Measurements from ENCODE around the gene NOX4. TPM values are rescaled to one million over a fixed set of nuclear protein-coding genes. Genes with fewer than 3 reads are reported as not detected.
A peak's percentile ranks its signal among the peaks of the same experiment; 100 is the strongest.

NOX4 gene
- total RNA-seq (2021): 2.3 and 3.0 TPM in 2 replicates
- long read RNA-seq, partial matches to known transcripts: 3 of 15 reads
- long read RNA-seq, other reads (novel, unspliced or antisense): 8 of 15 reads

- no peak for TF ChIP-seq CTCF (conservative IDR thresholded peaks at IDR 0.05)
- no CpG with 5 or more reads among the region's 51 CpGs for WGBS (ENCODE audit: extremely low coverage, insufficient read length, low lambda C conversion rate)
- no peaks in the 10 kb centered on the region; the same call in 1 of the 2 replicates for H3K27me3 Mint-ChIP-seq (ENCODE audit: low read depth)
- Histone ChIP-seq H3K18ac (ENCODE audit: insufficient read length, low read depth, low read length) (peak within 1 kb of the TSS; percentile 87), H2BK120ac (ENCODE audit: low read depth, low read length, poor library complexity, severe bottlenecking) (no peak within 1 kb of the TSS), H4K5ac (ENCODE audit: insufficient read length, low read depth, low read length) (peak within 1 kb of the TSS; percentile 9), H3K79me2 (ENCODE audit: insufficient read depth, low read length) (no peaks in the 10 kb centered on the region), H3K9me3 (ENCODE audit: control insufficient read depth, low read depth, low read length) (no peaks in the 10 kb centered on the region), H2BK12ac (ENCODE audit: insufficient read length, low read depth, low read length) (no peak within 1 kb of the TSS), H3K27me3 (ENCODE audit: insufficient read depth, low read length) (no peaks in the 10 kb centered on the region), H3K14ac (ENCODE audit: insufficient read depth, low read length) (peak within 1 kb of the TSS; percentile 91), H3K9ac (ENCODE audit: extremely low read depth, insufficient read length, low read length) (peak within 1 kb of the TSS; percentile 55), H3K4me1 (ENCODE audit: insufficient read depth, low read length) (no peaks in the 10 kb centered on the region), H3K27ac (ENCODE audit: insufficient read length, low read depth, low read length) (no peak within 1 kb of the TSS), H3K4me2 (ENCODE audit: insufficient read depth, insufficient read length, low read length) (peak within 1 kb of the TSS; percentile 80), H2BK20ac (ENCODE audit: low read depth, low read length, poor library complexity, severe bottlenecking) (no peak within 1 kb of the TSS), H3K23ac (ENCODE audit: insufficient read length, low read depth, low read length) (no peak within 1 kb of the TSS), H4K91ac (ENCODE audit: insufficient read length, low read depth, low read length) (no peak within 1 kb of the TSS), H3K56ac (ENCODE audit: insufficient read length, low read depth, low read length) (no peak within 1 kb of the TSS), H2AFZ (ENCODE audit: low read length) (peak within 1 kb of the TSS; percentile 78), H4K8ac (replicated peaks; ENCODE audit: insufficient read length, low read depth, low read length) (no peak within 1 kb of the TSS), H2BK5ac (ENCODE audit: insufficient read length, low read length) (no peak within 1 kb of the TSS), H2BK15ac (ENCODE audit: low read depth, low read length) (no peak within 1 kb of the TSS), H3T11ph (ENCODE audit: low read length) (no peak within 1 kb of the TSS), H3K79me1 (ENCODE audit: insufficient read depth, low read depth, low read length, poor library complexity, severe bottlenecking) (no peaks in the 10 kb centered on the region), H4K20me1 (ENCODE audit: control insufficient read depth, insufficient read depth, insufficient read length) (no peaks in the 10 kb centered on the region), H3K4ac (ENCODE audit: low read depth, low read length) (no peak within 1 kb of the TSS), H2AK5ac (ENCODE audit: insufficient read length, low read length) (no peak within 1 kb of the TSS), H3K23me2 (ENCODE audit: insufficient read length, low read depth, low read length, poor library complexity, severe bottlenecking) (peaks cover 10% of the 10 kb centered on the region)
- no peaks in the 10 kb centered on the region for H3K9me3 Mint-ChIP-seq
- H3K27ac Mint-ChIP-seq: peak within 1 kb of the TSS; percentile 73 to 92 (median 91); a peak in 6 of 7 replicates
- H3K4me3 Mint-ChIP-seq: peak within 1 kb of the TSS; percentile 64 to 81
- no peaks in the 10 kb centered on the region for H3K36me3 Mint-ChIP-seq (ENCODE audit: insufficient read depth in 1 of 3, low read depth in 3 of 3)
- H3K4me1 Mint-ChIP-seq: peaks cover 23 to 26% of the 10 kb centered on the region in 2 experiments
- DNase-seq: peak; percentile 76
These were observed at the start of gene NOX4 for GRCh38 chr11:89490981-89491690. Gene NOX4, minus strand, starts transcription at chr11:89491375. Its CDS starts 129 bp downstream, at chr11:89491246.
